ENCODE data around the gene HLTF. TPM values are rescaled to one million over a fixed set of nuclear protein-coding genes. Genes with fewer than 3 reads are reported as not detected.
"Not testable (repeated sequence)": the region's sequence is repeated elsewhere in the genome, so short reads cannot be mapped to it uniquely, and the experiment has no call there.

Gene HLTF
- 10 to 100 TPM; 41.1 to 57.8 (median 43.0) TPM for polyA plus RNA-seq (ENCODE audit: insufficient read length in 4 of 4)

GRCh38 chr3:149086232-149086988 lies at the start of gene HLTF:
Gene HLTF (minus strand): TSS chr3:149086533. CDS start chr3:149086336, 197 bp downstream.
- DNase-seq (ENCODE audit: low read depth in 4 of 4, low spot score in 3 of 4) = peak; percentile 93 to 97 (median 94)

- DNase-seq (ENCODE audit: low read depth in 4 of 4, low spot score in 3 of 4) = peak in 2 of 4 donors; percentile 15 to 22
Measured at GRCh38 chr3:149134575-149134974, 48.2 kb upstream of the HLTF start.

- no peak for DNase-seq (ENCODE audit: low read depth in 4 of 4, low spot score in 3 of 4)
Measured at GRCh38 chr3:149131589-149131988, 45.3 kb upstream of the HLTF start.

GRCh38 chr3:149129326-149130205 lies 43.2 kb upstream of the HLTF start, which contains the start of gene HPS3:
Gene HPS3 (plus strand): TSS chr3:149129638. CDS start chr3:149129724, 86 bp downstream.
- peak; percentile 82 to 85 (median 84) for DNase-seq (ENCODE audit: low read depth in 4 of 4, low spot score in 3 of 4)

GRCh38 chr3:149128821-149129220 lies 42.5 kb upstream of the HLTF start:
- peak in 1 of 4 donors; percentile 12 for DNase-seq (ENCODE audit: low read depth in 4 of 4, low spot score in 3 of 4)

GRCh38 chr3:149122721-149123578 lies 36.6 kb upstream of the HLTF start:
- DNase-seq (ENCODE audit: low read depth in 4 of 4, low spot score in 3 of 4) = no peak

GRCh38 chr3:149120051-149120972 lies 34.0 kb upstream of the HLTF start:
- peak in 2 of 4 donors; percentile 24 to 29 for DNase-seq (ENCODE audit: low read depth in 4 of 4, low spot score in 3 of 4)

GRCh38 chr3:149119466-149119865 lies 33.1 kb upstream of the HLTF start:
- DNase-seq (ENCODE audit: low read depth in 4 of 4, low spot score in 3 of 4) = no peak

- no peak for DNase-seq (ENCODE audit: low read depth in 4 of 4, low spot score in 3 of 4)
Measured at GRCh38 chr3:149118724-149119123, 32.4 kb upstream of the HLTF start.

GRCh38 chr3:149115114-149115513 lies 28.8 kb upstream of the HLTF start:
- no peak for DNase-seq (ENCODE audit: low read depth in 4 of 4, low spot score in 3 of 4)

- DNase-seq (ENCODE audit: low read depth in 4 of 4, low spot score in 3 of 4) = no peak
Measured at GRCh38 chr3:149114458-149114857, 28.1 kb upstream of the HLTF start.

- DNase-seq (ENCODE audit: low read depth in 4 of 4, low spot score in 3 of 4) = no peak
Measured at GRCh38 chr3:149104484-149104883, 18.2 kb upstream of the HLTF start.

GRCh38 chr3:149101641-149102040 lies 15.3 kb upstream of the HLTF start:
- no peak for DNase-seq (ENCODE audit: low read depth in 4 of 4, low spot score in 3 of 4)

- no peak for DNase-seq (ENCODE audit: low read depth in 4 of 4, low spot score in 3 of 4)
Measured at GRCh38 chr3:149101154-149101553, 14.8 kb upstream of the HLTF start.

- not testable (repeated sequence) for DNase-seq (ENCODE audit: low read depth in 4 of 4, low spot score in 3 of 4)
Measured at GRCh38 chr3:149097987-149098386, 11.7 kb upstream of the HLTF start.

- DNase-seq (ENCODE audit: low read depth in 4 of 4, low spot score in 3 of 4) = no peak
Measured at GRCh38 chr3:149095487-149095886, 9.2 kb upstream of the HLTF start.

GRCh38 chr3:149091983-149092382 lies 5.7 kb upstream of the HLTF start:
- DNase-seq (ENCODE audit: low read depth in 4 of 4, low spot score in 3 of 4) = no peak

- no peak for DNase-seq (ENCODE audit: low read depth in 4 of 4, low spot score in 3 of 4)
Measured at GRCh38 chr3:149090907-149091306, 4.6 kb upstream of the HLTF start.

GRCh38 chr3:149090461-149090860 lies 4.1 kb upstream of the HLTF start:
- DNase-seq (ENCODE audit: low read depth in 4 of 4, low spot score in 3 of 4) = no peak
